PFSK-1 (cell line): ENCODE measurements around the gene GJD2. TPM values are rescaled to one million over a fixed set of nuclear protein-coding genes. Genes with fewer than 3 reads are reported as not detected.

Source experiments
- FOXP2 ChIP-seq: optimal IDR thresholded peaks from 2 replicates; pipeline ENCODE3; 2011; ENCODE audit warnings: borderline replicate concordance, control low read depth, inconsistent platforms; ENCODE audit not compliant: insufficient read depth; ENCODE audit errors: extremely low read length, extremely low read depth
- POLR2AphosphoS5 ChIP-seq: IDR thresholded peaks from 2 replicates; pipeline ENCODE4 v1.6.1; 2012; ENCODE audit warnings: low read depth, mild to moderate bottlenecking, control low read depth, low read length, moderate library complexity
- SIN3A ChIP-seq: IDR thresholded peaks from 2 replicates; pipeline ENCODE4 v1.6.1; 2012; ENCODE audit warnings: mild to moderate bottlenecking, low read length, moderate library complexity, borderline replicate concordance; ENCODE audit not compliant: insufficient read depth
- TAF1 ChIP-seq: IDR thresholded peaks from 2 replicates; pipeline ENCODE4 v1.6.1; 2012; ENCODE audit warnings: low read length, control low read depth, borderline replicate concordance; ENCODE audit not compliant: insufficient read depth
- polyA plus RNA-seq: library from polyadenylated mRNA; unstranded; fragments of >200 nt; gene quantifications from one replicate; pipeline ENCODE4 v1.2.1, GENCODE V29; 2012; ENCODE audit warnings: low read depth, missing spikeins; ENCODE audit not compliant: insufficient read length
- TF ChIP-seq, protein P1 (sequence below), 2 experiments: IDR thresholded peaks; 2 replicates each; pipeline versions ENCODE4 v1.6.1 to v1.8.0; 2011 to 2012; ENCODE audit warnings: low read depth in 2 of 2, low read length in 2 of 2, control low read depth in 1 of 2, inconsistent platforms in 1 of 2, mild to moderate bottlenecking in 1 of 2, moderate library complexity in 1 of 2; ENCODE audit not compliant: insufficient read depth in 1 of 2

The GJD2 gene
- not detected for polyA plus RNA-seq

DNA sequence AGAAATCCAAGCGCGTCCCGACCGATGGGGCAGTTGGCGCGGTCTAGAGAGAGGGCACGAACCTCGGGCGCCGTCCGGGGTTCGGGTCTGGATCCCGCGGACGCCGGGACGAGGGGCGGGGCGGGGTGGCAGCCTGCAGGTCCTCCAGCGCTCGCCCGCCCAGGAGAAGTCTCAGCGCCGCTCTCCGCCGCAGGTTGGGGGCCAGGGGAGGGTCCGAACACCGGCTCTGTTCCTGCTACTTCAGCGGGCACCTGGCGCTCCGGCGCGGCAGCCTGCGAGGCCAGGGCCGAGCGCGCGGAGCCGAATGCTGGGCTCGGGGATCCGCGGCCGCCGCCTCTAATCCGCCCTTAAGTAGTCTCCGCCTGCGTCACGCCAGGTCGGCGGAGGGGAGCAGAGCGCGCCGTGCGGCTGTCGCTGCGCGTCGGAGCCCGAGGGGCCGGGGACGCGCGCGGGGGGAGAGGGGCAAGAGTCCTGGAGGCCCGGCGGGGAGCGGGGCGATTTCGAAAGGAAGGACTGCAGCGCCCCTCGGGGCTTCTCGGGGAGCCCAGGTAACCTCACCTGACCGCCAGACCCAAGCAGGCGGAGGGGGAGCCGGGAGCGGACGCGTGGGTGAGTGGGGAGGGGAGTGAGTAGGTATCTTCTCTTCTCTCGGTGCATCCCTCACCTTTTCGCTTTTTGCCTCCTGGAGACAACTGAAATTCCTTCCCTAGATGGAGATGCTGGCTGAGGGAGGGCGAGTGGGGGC, at the start of gene GJD2:
TSS of gene GJD2 (minus strand) at position 325 of the 745 bp plus-strand sequence. CDS start 510 bp downstream, outside the sequence.
- no peak for TF ChIP-seq SIN3A
- TF ChIP-seq TAF1: no peak
- no peak for TF ChIP-seq FOXP2
- TF ChIP-seq, protein P1, sequence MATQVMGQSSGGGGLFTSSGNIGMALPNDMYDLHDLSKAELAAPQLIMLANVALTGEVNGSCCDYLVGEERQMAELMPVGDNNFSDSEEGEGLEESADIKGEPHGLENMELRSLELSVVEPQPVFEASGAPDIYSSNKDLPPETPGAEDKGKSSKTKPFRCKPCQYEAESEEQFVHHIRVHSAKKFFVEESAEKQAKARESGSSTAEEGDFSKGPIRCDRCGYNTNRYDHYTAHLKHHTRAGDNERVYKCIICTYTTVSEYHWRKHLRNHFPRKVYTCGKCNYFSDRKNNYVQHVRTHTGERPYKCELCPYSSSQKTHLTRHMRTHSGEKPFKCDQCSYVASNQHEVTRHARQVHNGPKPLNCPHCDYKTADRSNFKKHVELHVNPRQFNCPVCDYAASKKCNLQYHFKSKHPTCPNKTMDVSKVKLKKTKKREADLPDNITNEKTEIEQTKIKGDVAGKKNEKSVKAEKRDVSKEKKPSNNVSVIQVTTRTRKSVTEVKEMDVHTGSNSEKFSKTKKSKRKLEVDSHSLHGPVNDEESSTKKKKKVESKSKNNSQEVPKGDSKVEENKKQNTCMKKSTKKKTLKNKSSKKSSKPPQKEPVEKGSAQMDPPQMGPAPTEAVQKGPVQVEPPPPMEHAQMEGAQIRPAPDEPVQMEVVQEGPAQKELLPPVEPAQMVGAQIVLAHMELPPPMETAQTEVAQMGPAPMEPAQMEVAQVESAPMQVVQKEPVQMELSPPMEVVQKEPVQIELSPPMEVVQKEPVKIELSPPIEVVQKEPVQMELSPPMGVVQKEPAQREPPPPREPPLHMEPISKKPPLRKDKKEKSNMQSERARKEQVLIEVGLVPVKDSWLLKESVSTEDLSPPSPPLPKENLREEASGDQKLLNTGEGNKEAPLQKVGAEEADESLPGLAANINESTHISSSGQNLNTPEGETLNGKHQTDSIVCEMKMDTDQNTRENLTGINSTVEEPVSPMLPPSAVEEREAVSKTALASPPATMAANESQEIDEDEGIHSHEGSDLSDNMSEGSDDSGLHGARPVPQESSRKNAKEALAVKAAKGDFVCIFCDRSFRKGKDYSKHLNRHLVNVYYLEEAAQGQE (IDR thresholded peaks at IDR 0.05; ENCODE audit: insufficient read depth in 1 of 2, low read depth in 2 of 2, low read length in 2 of 2): no peak
- no peak for TF ChIP-seq POLR2AphosphoS5

DNA sequence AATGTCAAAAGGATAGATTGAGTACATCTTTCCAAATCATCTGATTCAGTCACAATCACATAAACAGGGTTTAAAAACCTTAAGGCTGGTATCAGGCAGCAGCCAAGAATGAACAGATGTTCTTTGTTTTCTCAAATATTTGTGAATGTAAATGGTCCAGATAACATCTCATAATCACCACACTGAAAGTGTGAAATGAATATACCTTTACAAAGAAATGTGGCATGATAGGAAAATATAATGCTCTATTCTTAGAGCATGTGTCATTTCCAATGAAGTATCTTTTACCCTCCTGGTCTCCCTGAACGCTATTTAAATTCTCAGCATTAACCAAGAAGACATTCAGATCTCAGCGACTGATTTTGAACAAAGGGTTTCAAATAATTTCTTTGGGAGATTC, 49.3 kb upstream of the GJD2 start:
- TF ChIP-seq SIN3A: no peak
- no peak for TF ChIP-seq TAF1
- TF ChIP-seq FOXP2: no peak
- TF ChIP-seq, protein P1 (IDR thresholded peaks at IDR 0.05; ENCODE audit: insufficient read depth in 1 of 2, low read depth in 2 of 2, low read length in 2 of 2): no peak
- no peak for TF ChIP-seq POLR2AphosphoS5

DNA sequence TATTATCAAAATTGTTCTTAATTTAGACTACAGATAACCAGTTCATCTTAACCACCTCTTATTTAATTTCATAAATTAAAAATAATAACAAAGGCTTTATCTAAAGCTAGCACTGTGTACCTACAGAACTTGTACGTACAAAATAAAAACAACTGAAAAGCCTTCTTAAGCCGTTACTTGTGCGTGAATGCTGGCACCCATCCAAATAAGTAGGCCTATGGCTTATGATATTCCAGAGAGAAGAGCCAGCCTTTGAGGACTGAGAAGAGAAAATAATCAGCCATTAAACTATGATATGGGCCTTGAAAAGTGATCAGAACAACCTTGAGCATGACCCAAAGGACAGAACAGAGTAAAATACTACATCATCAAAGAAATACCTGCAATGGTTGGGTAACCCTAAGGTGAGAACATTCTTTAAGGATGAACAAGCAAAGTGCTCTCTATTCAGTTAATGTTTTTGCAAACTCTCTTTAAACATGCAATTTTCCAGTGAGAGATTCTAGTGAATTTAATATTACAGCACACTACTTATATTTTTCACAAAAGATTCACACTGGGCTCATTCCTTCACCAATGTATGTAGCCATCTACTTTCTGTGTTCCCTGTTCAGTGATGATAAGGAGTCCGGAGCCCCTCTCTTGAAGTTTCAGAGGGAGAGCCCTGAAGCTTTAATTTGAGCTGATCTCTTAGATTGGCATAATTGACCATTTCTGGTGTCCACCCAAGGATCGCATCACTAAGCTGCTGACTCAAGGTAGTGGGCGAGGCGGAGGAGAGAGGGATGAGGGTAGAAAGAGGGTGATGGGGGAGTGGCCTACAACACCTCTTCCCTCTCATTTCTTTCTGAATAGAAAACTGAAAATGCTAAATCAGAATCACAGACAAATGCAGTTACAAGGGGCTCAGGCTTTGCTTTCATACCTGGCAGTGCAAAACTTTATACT, 48.3 kb upstream of the GJD2 start:
- TF ChIP-seq SIN3A: no peak
- no peak for TF ChIP-seq TAF1
- TF ChIP-seq, protein P1 (IDR thresholded peaks at IDR 0.05; ENCODE audit: insufficient read depth in 1 of 2, low read depth in 2 of 2, low read length in 2 of 2): no peak
- TF ChIP-seq FOXP2: no peak
- no peak for TF ChIP-seq POLR2AphosphoS5

DNA sequence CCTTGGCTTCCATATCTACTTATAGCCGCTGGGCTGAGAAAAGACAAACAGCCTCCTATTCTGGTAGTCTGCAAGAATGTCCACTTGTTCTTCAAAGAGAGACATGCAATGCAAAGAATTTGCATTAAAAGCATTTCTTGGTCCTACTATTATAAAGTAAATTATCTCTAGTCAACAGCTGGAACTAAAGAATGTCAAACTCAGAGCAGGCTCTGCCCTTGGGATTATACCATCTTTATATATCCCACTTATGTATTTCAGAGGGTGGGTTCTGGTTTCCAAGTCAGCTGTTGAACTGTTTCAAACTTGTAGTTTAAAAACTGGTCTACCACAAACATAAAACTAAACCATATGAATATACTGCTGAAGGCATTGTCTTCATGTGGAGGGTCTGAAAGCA, 47.6 kb upstream of the GJD2 start:
- TF ChIP-seq POLR2AphosphoS5: no peak
- TF ChIP-seq SIN3A: no peak
- no peak for TF ChIP-seq FOXP2
- TF ChIP-seq TAF1: no peak
- TF ChIP-seq, protein P1 (IDR thresholded peaks at IDR 0.05; ENCODE audit: insufficient read depth in 1 of 2, low read depth in 2 of 2, low read length in 2 of 2): no peak
